Upper lobe of left lung (tissue), 6 donors: ENCODE data around the gene TOGARAM2. TPM values are rescaled to one million over a fixed set of nuclear protein-coding genes. Genes with fewer than 3 reads are reported as not detected.

Experiments used
- ATAC-seq, 2 donors: fragments of 200-7000 bp; cut with Tn5 transposase; one replicate each; pipeline ENCODE4 v1.9.1; 2022; ENCODE audit warnings: mild to moderate bottlenecking in 2 of 2, moderate library complexity in 2 of 2; ENCODE audit not compliant: low FRiP score in 2 of 2
- DNase-seq, 2 donors: peaks; one replicate each; pipeline ENCODE4 v3.0.0-alpha.2; 2019 to 2020
- H3K27ac ChIP-seq, 4 donors: fragments of 200-600 bp; sonication (generic); one replicate each; pipeline ENCODE4 v1.5.1; 2016 to 2019
- H3K27me3 ChIP-seq, 4 donors: fragments of 200-600 bp; sonication (generic); one replicate each; pipeline ENCODE4 v1.5.1; 2017 to 2019
- H3K36me3 ChIP-seq, 4 donors: fragments of 200-600 bp; sonication (generic); one replicate each; pipeline ENCODE4 v1.5.1; 2016 to 2019
- H3K4me1 ChIP-seq, 4 donors: fragments of 200-600 bp; sonication (generic); one replicate each; pipeline ENCODE4 v1.5.1; 2018 to 2019
- H3K4me3 ChIP-seq, 4 donors: fragments of 200-600 bp; sonication (generic); one replicate each; pipeline ENCODE4 v1.5.1; 2017 to 2019; ENCODE audit warnings: mild to moderate bottlenecking in 2 of 4, moderate library complexity in 1 of 4
- H3K9me3 ChIP-seq, 4 donors: fragments of 200-600 bp; sonication (generic); one replicate each; pipeline ENCODE4 v1.5.1; 2018 to 2019
- EP300 ChIP-seq, 4 donors: sonication (generic); formaldehyde crosslinking; IDR thresholded peaks; one replicate each; pipeline ENCODE4 v1.5.1; 2017; ENCODE audit warnings: antibody characterized with exemption in 4 of 4, control low read depth in 2 of 4
- POLR2A ChIP-seq, 4 donors: fragments of 450-650 bp; IDR thresholded peaks; one replicate each; pipeline ENCODE4 v1.5.1; 2016 to 2017; ENCODE audit warnings: antibody characterized with exemption in 4 of 4, mild to moderate bottlenecking in 2 of 4
- POLR2AphosphoS5 ChIP-seq, 2 donors: sonication (generic); formaldehyde crosslinking; IDR thresholded peaks; one replicate each; pipeline ENCODE4 v1.5.1; 2017; ENCODE audit warnings: antibody characterized with exemption in 2 of 2
- WGBS, 2 donors: methylation state at CpG; one replicate each; pipeline ENCODE4 v1.1.5; 2017 to 2018; 5-methylcytosine and 5-hydroxymethylcytosine counted together
- total RNA-seq, 6 donors: library from RNA; depleted of rRNA in 4 of 6; stranded (reverse); fragments of >200 nt in 4 of 6; gene quantifications; one replicate each; pipeline versions ENCODE4 v1.1.0 to v1.2.1, GENCODE V29; 2016 to 2021
- TF ChIP-seq, protein P1 (sequence below), 6 experiments: fragments of 450-650 bp in 4 of 6; fragments of 200-600 bp in 2 of 6; sonication (generic) in 2 of 6; IDR thresholded peaks; one replicate each; pipeline ENCODE4 v1.5.1; 2016 to 2019; ENCODE audit warnings: antibody characterized with exemption in 6 of 6
- donor health status: DM: no; HTN: no; CAD: no; lungs with moderate emphysema.
- donor health status: DM: no; HTN: yes; CAD: no; lungs with severe emphysema.

Gene TOGARAM2
- total RNA-seq, 6 donors from 2014 or later, result 0.37 to 24.5 (median 10.9) TPM

DNA sequence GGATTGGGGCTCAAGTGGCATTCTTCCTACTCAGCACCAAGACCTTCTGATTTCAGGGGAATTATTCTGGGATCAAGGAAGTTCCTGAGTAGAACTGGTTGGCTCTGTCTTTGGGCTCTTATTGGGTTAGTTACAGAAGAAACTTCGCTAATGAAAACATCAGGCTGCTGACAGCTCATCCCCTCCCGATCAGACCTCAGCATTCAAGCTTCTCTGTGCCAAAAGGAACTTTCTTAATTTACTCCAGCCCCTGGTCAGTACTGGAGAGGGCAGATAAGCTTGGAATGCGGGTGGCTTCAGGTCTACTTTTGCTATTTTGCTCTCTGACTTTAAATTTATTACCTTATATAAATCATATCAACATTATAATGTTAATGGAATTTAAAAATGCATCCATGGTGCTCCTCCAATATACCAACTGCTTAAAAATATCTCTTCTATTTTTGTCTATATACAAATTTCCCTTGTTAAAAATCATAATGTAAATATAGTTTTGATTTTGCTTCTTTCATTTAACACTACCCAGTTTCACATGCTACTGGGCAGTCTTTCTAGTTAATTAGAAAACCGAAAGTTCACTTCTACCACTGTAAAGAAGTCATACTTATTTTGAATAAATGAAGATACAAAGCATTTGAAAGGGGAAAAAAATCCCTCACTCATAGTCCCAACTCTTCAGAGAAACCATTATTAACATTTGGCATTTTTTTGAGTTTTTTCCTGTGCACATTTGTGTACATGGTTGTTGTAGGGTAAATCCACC, 58.8 kb downstream of the TOGARAM2 start:
- Histone ChIP-seq H3K4me1 (no peaks in the 10 kb centered on the region), H3K36me3 (no peaks in the 10 kb centered on the region), H3K9me3 (no peaks in the 10 kb centered on the region), H3K27me3 (no peaks in the 10 kb centered on the region), H3K4me3 (no peak overlapping the region), H3K27ac (no peak overlapping the region)
- TF ChIP-seq EP300 (IDR thresholded peaks at IDR 0.05), result no peak
- no peak for TF ChIP-seq POLR2AphosphoS5 (IDR thresholded peaks at IDR 0.05)
- no peak for TF ChIP-seq POLR2A (IDR thresholded peaks at IDR 0.05)
- TF ChIP-seq, protein P1, sequence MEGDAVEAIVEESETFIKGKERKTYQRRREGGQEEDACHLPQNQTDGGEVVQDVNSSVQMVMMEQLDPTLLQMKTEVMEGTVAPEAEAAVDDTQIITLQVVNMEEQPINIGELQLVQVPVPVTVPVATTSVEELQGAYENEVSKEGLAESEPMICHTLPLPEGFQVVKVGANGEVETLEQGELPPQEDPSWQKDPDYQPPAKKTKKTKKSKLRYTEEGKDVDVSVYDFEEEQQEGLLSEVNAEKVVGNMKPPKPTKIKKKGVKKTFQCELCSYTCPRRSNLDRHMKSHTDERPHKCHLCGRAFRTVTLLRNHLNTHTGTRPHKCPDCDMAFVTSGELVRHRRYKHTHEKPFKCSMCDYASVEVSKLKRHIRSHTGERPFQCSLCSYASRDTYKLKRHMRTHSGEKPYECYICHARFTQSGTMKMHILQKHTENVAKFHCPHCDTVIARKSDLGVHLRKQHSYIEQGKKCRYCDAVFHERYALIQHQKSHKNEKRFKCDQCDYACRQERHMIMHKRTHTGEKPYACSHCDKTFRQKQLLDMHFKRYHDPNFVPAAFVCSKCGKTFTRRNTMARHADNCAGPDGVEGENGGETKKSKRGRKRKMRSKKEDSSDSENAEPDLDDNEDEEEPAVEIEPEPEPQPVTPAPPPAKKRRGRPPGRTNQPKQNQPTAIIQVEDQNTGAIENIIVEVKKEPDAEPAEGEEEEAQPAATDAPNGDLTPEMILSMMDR (IDR thresholded peaks at IDR 0.05), result no peak
- ATAC-seq (no peak), DNase-seq (no peak)
- 56 to 67% methylated on average over 4 of the region's 4 CpGs for WGBS, 2 donors

DNA sequence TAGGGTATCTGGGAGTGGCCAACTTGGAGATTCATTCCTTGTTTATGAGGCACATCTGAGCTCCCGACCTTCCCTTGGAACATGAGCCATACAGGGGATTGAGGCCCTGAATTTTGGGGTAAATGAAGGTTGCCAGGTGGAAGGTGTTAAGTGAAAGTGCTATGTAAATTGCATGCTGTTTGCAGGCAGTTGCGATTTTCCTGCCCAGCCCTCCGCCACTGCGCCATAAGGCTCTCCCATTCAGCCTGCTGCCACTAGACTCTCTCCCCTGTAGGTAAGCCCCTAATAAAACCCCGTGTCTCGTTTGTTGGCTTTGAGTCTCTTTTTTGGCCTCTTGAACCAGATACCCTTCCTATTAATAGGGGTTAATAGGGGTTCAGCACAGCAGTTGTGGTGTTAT, 59.5 kb downstream of the TOGARAM2 start:
- Histone ChIP-seq H3K27ac (no peak overlapping the region), H3K4me3 (no peak overlapping the region), H3K4me1 (no peaks in the 10 kb centered on the region), H3K36me3 (no peaks in the 10 kb centered on the region), H3K27me3 (no peaks in the 10 kb centered on the region), H3K9me3 (no peaks in the 10 kb centered on the region)
- no peak for ATAC-seq
- 76 to 85% methylated on average over 6 of the region's 6 CpGs for WGBS, 2 donors
- TF ChIP-seq EP300 (IDR thresholded peaks at IDR 0.05), result no peak
- no peak for TF ChIP-seq POLR2A (IDR thresholded peaks at IDR 0.05)
- TF ChIP-seq, protein P1 (IDR thresholded peaks at IDR 0.05), result no peak
- no peak for TF ChIP-seq POLR2AphosphoS5 (IDR thresholded peaks at IDR 0.05)
- no peak for DNase-seq

DNA sequence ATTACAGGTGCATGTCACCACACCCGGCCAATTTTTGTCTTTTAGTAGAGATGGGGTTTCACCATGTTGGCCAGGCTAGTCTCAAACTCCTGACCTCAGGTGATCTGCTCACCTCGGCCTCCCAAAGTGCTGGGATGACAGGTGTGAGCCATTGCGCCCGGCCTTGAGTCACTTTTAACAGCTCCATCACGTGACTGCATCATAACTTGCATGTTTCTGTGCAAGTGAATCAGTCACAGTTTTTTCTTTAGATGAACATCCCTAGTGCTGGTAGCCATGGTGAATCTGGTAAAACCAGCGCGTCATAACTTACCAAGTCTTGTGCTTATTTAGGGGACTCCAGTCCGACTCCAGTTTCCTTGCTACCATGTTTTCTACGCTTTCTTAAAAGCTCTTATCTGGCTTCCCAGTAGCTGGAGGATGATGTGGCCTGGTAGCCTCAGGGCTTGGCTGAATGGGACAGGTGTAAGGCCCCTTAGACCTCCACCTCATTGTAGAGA, 60.1 kb downstream of the TOGARAM2 start:
- H3K27me3 ChIP-seq, result no peaks in the 10 kb centered on the region
- ATAC-seq, result no peak
- H3K9me3 ChIP-seq, result no peaks in the 10 kb centered on the region
- H3K36me3 ChIP-seq, result no peaks in the 10 kb centered on the region
- WGBS, 2 donors, result 88 to 96% methylated on average over 9 of the region's 9 CpGs
- no peak overlapping the region for H3K27ac ChIP-seq
- DNase-seq, result no peak
- H3K4me3 ChIP-seq, result no peak overlapping the region
- TF ChIP-seq, protein P1 (IDR thresholded peaks at IDR 0.05), result no peak
- TF ChIP-seq POLR2A (IDR thresholded peaks at IDR 0.05) (no peak), POLR2AphosphoS5 (IDR thresholded peaks at IDR 0.05) (no peak), EP300 (IDR thresholded peaks at IDR 0.05) (no peak)
- H3K4me1 ChIP-seq, result no peaks in the 10 kb centered on the region

DNA sequence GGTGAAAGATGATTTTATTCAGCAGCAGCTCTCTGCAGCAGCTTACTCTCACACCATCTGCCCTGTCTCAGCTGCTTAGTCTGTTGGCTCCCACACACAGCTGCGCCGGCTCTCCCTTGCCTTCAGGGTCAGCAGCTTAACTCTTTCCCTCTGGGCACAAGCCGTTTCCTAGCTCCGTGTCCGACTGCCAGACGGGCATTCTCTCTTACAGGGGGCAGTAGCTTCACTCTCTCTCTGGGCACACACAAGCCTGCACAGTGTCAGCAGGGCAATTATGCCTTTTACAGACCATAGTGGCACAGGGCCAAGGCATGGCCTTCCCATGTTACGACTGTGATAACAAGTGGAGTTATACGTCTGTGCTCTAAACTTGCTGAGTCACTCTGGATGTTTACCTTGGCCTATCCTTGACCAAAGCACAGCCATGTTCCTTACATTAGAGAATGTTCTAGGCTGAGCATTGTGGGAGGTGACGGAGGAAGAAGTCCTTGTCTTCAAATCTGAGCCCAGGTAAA, 61.5 kb downstream of the TOGARAM2 start:
- Histone ChIP-seq H3K9me3 (no peaks in the 10 kb centered on the region), H3K27me3 (no peaks in the 10 kb centered on the region), H3K36me3 (no peaks in the 10 kb centered on the region), H3K4me1 (no peaks in the 10 kb centered on the region), H3K4me3 (no peak overlapping the region), H3K27ac (no peak overlapping the region)
- 53 to 63% methylated on average over 7 to 9 of the region's 9 CpGs for WGBS, 2 donors
- DNase-seq, result no peak
- ATAC-seq, result no peak
- TF ChIP-seq, protein P1 (IDR thresholded peaks at IDR 0.05), result no peak
- no peak for TF ChIP-seq POLR2AphosphoS5 (IDR thresholded peaks at IDR 0.05)
- no peak for TF ChIP-seq EP300 (IDR thresholded peaks at IDR 0.05)
- TF ChIP-seq POLR2A (IDR thresholded peaks at IDR 0.05), result no peak
